Neural progenitor cell (in vitro differentiated cells): ENCODE measurements around the gene MACROD1. TPM values are rescaled to one million over a fixed set of nuclear protein-coding genes. Genes with fewer than 3 reads are reported as not detected.

ENCODE experiments used
- DNase-seq: peaks from one replicate; pipeline ENCODE4 v3.0.0-alpha.2; 2016; ENCODE audit warnings: low spot score
- H2AFZ ChIP-seq: fragments of 200-600 bp; sonication (generic); replicated peaks from 2 replicates; pipeline ENCODE4 v1.6.1; 2016; ENCODE audit warnings: antibody characterized with exemption
- H3F3A ChIP-seq: fragments of 200-600 bp; sonication (generic); 2 replicates; pipeline ENCODE4 v1.6.1; 2016; ENCODE audit warnings: antibody characterized with exemption, low read depth
- H3K27ac ChIP-seq: fragments of 200-600 bp; sonication (generic); 2 replicates; pipeline ENCODE4 v1.5.1; 2016; ENCODE audit warnings: mild to moderate bottlenecking
- H3K27me3 ChIP-seq: fragments of 200-600 bp; sonication (generic); 2 replicates; pipeline ENCODE4 v1.6.1; 2016; ENCODE audit warnings: mild to moderate bottlenecking, moderate library complexity
- H3K36me3 ChIP-seq: fragments of 200-600 bp; sonication (generic); 2 replicates; pipeline ENCODE4 v1.5.1; 2016
- H3K4me1 ChIP-seq: fragments of 200-600 bp; sonication (generic); 2 replicates; pipeline ENCODE4 v1.6.1; 2016; ENCODE audit warnings: mixed run types
- H3K4me2 ChIP-seq: fragments of 200-600 bp; sonication (generic); 2 replicates; pipeline ENCODE4 v1.6.1; 2016
- H3K4me3 ChIP-seq: fragments of 200-600 bp; sonication (generic); 2 replicates; pipeline ENCODE4 v1.5.1; 2016
- H3K79me2 ChIP-seq: fragments of 200-600 bp; sonication (generic); 2 replicates; pipeline ENCODE4 v1.6.1; 2016; ENCODE audit warnings: low read depth
- H3K9ac ChIP-seq: fragments of 200-600 bp; sonication (generic); 2 replicates; pipeline ENCODE4 v1.6.1; 2016
- H3K9me3 ChIP-seq: fragments of 200-600 bp; sonication (generic); 2 replicates; pipeline ENCODE4 v1.5.1; 2016; ENCODE audit warnings: low read depth
- H4K20me1 ChIP-seq: fragments of 200-600 bp; sonication (generic); 2 replicates; pipeline ENCODE4 v1.6.1; 2016; ENCODE audit warnings: low read depth
- H3K27ac Mint-ChIP-seq: 3 replicates; pipeline ENCODE4 v1.8.0; 2021; ENCODE audit warnings: mixed read lengths
- H3K27me3 Mint-ChIP-seq: 2 replicates; pipeline ENCODE4 v1.8.0; 2022; ENCODE audit warnings: low read depth, mild to moderate bottlenecking, inconsistent platforms, moderate library complexity, mixed read lengths; ENCODE audit not compliant: insufficient read depth
- H3K36me3 Mint-ChIP-seq: 3 replicates; pipeline ENCODE4 v1.8.0; 2021; ENCODE audit warnings: mixed read lengths
- H3K4me1 Mint-ChIP-seq: 3 replicates; pipeline ENCODE4 v1.8.0; 2021; ENCODE audit warnings: mixed read lengths
- H3K4me3 Mint-ChIP-seq: 3 replicates; pipeline ENCODE4 v1.8.0; 2021; ENCODE audit warnings: mild to moderate bottlenecking, moderate library complexity, mixed read lengths
- H3K9me3 Mint-ChIP-seq: 3 replicates; pipeline ENCODE4 v1.8.0; 2020; ENCODE audit warnings: mixed read lengths
- CTCF ChIP-seq: fragments of 200-600 bp; sonication (generic); IDR thresholded peaks from 2 replicates; pipeline ENCODE4 v1.5.1; 2017; ENCODE audit warnings: antibody characterized with exemption, mild to moderate bottlenecking
- EZH2 ChIP-seq: fragments of 200-600 bp; sonication (generic); IDR thresholded peaks from 2 replicates; pipeline ENCODE4 v1.6.1; 2017; ENCODE audit warnings: antibody characterized with exemption, mild to moderate bottlenecking, moderate library complexity
- EZH2phosphoT487 ChIP-seq: fragments of 200-600 bp; sonication (generic); IDR thresholded peaks from 2 replicates; pipeline ENCODE4 v1.6.1; 2017; ENCODE audit warnings: antibody characterized with exemption
- total RNA-seq: library from RNA; depleted of rRNA; stranded (reverse); fragments of >200 nt; gene quantifications from 2 replicates; pipeline ENCODE4 v1.2.3, GENCODE V29; 2015; ENCODE audit warnings: low replicate concordance

The MACROD1 gene
- total RNA-seq, 1 donor from 2014 or later: 11.9 TPM

GRCh38 chr11:64058494-64058893 lies 107.4 kb downstream of the MACROD1 start:
- H3K27me3 ChIP-seq: peaks cover 70% of the 10 kb centered on the region
- no peak overlapping the region for H3K27ac ChIP-seq
- no peak for DNase-seq
- no peaks in the 10 kb centered on the region for H3K9me3 ChIP-seq
- H4K20me1 ChIP-seq: peaks cover 37% of the 10 kb centered on the region
- peaks cover 41% of the 10 kb centered on the region for H3K4me1 ChIP-seq
- H3K79me2 ChIP-seq: no peaks in the 10 kb centered on the region
- peaks cover 35% of the 10 kb centered on the region for H3K4me1 Mint-ChIP-seq
- no peak overlapping the region for H3K4me3 Mint-ChIP-seq
- H3F3A ChIP-seq: peaks cover 27% of the 10 kb centered on the region
- no peak for TF ChIP-seq CTCF
- TF ChIP-seq EZH2: no peak
- TF ChIP-seq EZH2phosphoT487: no peak
- no peaks in the 10 kb centered on the region for H3K36me3 ChIP-seq
- H3K36me3 Mint-ChIP-seq: no peaks in the 10 kb centered on the region
- peaks cover 12% of the 10 kb centered on the region for H3K27me3 Mint-ChIP-seq
- H3K27ac Mint-ChIP-seq: no peak overlapping the region
- no peak overlapping the region for H3K4me3 ChIP-seq
- no peaks in the 10 kb centered on the region for H3K9me3 Mint-ChIP-seq
- H3K9ac ChIP-seq: no peak overlapping the region
- H2AFZ ChIP-seq: no peak overlapping the region
- H3K4me2 ChIP-seq: no peak overlapping the region

GRCh38 chr11:64057890-64058289 lies 108.0 kb downstream of the MACROD1 start:
- H3K4me1 Mint-ChIP-seq: peaks cover 36% of the 10 kb centered on the region
- Histone ChIP-seq H3K9me3 (no peaks in the 10 kb centered on the region), H2AFZ (no peak overlapping the region), H3K4me2 (no peak overlapping the region), H3K4me3 (no peak overlapping the region), H4K20me1 (peaks cover 40% of the 10 kb centered on the region), H3F3A (peaks cover 27% of the 10 kb centered on the region), H3K27me3 (peaks cover 65% of the 10 kb centered on the region), H3K4me1 (peaks cover 46% of the 10 kb centered on the region), H3K36me3 (no peaks in the 10 kb centered on the region), H3K27ac (no peak overlapping the region), H3K9ac (no peak overlapping the region), H3K79me2 (no peaks in the 10 kb centered on the region)
- TF ChIP-seq EZH2: no peak
- TF ChIP-seq EZH2phosphoT487: no peak
- TF ChIP-seq CTCF: no peak
- H3K27ac Mint-ChIP-seq: no peak overlapping the region
- H3K9me3 Mint-ChIP-seq: no peaks in the 10 kb centered on the region
- H3K36me3 Mint-ChIP-seq: no peaks in the 10 kb centered on the region
- H3K4me3 Mint-ChIP-seq: no peak overlapping the region
- no peak for DNase-seq
- peaks cover 9% of the 10 kb centered on the region for H3K27me3 Mint-ChIP-seq

GRCh38 chr11:64056861-64057260 lies 109.1 kb downstream of the MACROD1 start:
- no peak overlapping the region for H3K9ac ChIP-seq
- no peaks in the 10 kb centered on the region for H3K9me3 Mint-ChIP-seq
- H3K27me3 Mint-ChIP-seq: peaks cover 3% of the 10 kb centered on the region
- H4K20me1 ChIP-seq: peaks cover 34% of the 10 kb centered on the region
- H3K4me3 Mint-ChIP-seq: no peak overlapping the region
- no peak for DNase-seq
- no peak overlapping the region for H3K4me2 ChIP-seq
- H3K27ac Mint-ChIP-seq: no peak overlapping the region
- peaks cover 55% of the 10 kb centered on the region for H3K27me3 ChIP-seq
- H3K36me3 Mint-ChIP-seq: no peaks in the 10 kb centered on the region
- H3K4me1 Mint-ChIP-seq: peaks cover 38% of the 10 kb centered on the region
- H3K36me3 ChIP-seq: no peaks in the 10 kb centered on the region
- H3K4me1 ChIP-seq: peaks cover 48% of the 10 kb centered on the region
- no peaks in the 10 kb centered on the region for H3K79me2 ChIP-seq
- H3K27ac ChIP-seq: no peak overlapping the region
- H3K9me3 ChIP-seq: no peaks in the 10 kb centered on the region
- peaks cover 20% of the 10 kb centered on the region for H3F3A ChIP-seq
- no peak overlapping the region for H2AFZ ChIP-seq
- H3K4me3 ChIP-seq: no peak overlapping the region
- TF ChIP-seq EZH2: no peak
- TF ChIP-seq CTCF: no peak
- TF ChIP-seq EZH2phosphoT487: no peak
